HG03460 (cell line): Measurements from ENCODE around the gene CUL2.
"Not testable (repeated sequence)": the region's sequence is repeated elsewhere in the genome, so short reads cannot be mapped to it uniquely, and the experiment has no call there.

Source experiments
- ATAC-seq: cut with Tn5 transposase; IDR thresholded peaks from one replicate; pipeline ENCODE4 v1.9.1; 2021; ENCODE audit not compliant: unreplicated experiment

CUL2 gene

DNA sequence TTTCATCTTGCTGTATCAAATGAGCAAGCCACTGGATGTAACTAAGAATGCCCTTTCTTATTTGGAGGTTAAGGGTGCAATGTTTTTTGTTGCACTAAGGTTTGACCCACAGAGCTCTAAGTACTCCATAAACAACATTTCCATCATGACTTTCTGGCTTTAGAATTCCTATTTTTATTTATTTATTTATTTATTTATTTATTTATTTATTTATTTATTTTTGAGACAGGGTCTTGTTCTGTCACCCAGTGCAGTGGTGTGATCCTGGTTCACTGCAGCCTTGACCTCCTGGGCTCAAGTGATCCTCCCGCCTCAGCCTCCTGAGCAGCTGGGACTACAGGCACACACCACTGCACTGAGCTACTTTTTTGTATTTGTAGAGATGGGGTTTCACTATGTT is 9.9 kb downstream of the CUL2 start:
- not testable (repeated sequence) for ATAC-seq

DNA sequence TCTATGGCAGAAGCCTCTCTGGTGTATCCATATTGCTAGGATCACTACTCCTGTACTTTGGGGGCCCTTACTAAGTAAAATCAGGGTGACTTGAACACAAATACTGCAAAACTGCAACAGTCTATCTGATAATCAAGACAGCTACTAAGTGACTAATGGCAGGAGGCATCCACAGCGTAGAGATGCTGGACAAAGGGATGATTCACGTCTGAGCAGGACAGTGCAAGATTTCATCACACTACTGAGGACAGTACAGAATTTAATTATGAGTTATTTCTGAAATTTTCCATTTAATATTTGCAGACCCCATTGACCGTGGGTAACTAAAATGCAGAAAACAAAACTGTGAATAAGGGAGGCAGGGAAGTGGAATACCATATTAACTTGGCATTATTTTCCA is 10.4 kb downstream of the CUL2 start:
- no peak for ATAC-seq

DNA sequence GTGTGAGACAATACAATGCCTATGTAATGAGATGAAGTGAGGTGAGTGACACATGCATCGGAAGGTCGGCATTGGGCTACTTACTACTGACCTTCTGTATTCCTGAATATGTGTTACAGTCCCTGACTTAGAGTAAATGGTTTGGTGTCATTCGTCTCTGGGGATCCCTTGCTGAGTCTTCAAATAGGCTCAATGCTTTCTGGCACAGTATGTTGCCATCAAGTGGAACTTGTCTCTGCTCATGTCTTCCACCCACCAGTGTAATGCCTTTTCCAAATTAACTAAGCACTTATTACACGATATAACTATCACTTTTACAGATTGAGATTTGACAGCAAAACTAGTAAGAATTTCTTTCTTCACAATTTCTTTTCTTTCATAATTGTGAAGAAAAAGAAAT is 10.9 kb downstream of the CUL2 start:
- ATAC-seq: no peak

DNA sequence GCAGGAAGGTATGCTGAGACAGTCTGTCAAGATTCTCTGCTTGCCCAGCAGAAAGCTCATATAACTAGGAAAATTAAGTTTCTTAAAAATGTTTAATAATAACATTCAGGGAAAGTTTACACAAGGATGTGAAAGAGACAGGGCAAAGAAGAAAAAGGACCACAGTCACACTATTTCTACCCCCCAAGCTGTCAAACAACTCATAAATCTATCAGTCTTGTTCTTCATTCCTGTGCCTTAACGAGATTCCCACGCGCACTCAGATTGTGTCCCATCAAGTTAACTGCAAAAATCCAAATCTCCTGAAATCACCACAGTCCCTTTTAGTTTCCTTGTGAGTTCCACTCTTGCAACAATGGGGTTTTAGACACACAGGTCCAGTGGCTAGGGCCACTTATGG is 14.9 kb downstream of the CUL2 start:
- no peak for ATAC-seq

DNA sequence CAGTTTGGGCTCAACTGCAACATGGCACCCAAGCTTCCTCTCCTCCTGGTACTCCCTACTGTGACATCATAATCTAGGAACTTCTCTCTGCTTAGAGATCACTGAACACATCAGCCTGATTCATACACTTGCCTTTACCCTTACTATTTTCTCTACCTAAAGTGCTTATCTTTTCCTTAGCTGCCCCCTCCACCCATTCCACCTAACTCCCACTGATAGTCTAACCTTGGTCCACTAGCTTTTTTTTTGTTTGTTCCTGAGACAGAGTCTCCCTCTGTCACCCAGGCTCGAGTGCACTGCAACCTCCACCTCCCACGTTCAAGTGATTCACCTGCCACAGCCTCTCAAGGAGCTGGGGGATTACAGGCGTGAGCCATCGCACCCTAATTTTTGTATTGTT is 15.9 kb downstream of the CUL2 start:
- no peak for ATAC-seq

DNA sequence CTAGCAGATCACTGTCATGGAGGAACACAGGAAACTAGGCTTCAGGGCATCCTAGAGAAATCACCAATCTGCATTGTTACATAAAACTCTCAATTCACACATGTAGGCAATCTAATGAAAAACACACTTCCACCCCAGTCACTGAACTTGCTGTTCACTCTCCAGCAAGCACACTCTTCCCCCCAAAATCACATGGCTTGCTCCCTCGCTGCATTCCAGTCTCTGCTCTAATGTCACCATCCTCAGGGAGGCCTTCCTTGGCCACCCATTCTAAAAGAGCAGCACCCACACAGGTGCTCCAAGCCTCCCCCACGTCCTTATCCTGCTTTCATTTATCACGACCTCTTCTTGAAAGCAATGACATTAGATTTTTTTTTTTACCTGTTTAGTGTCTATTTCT is 19.6 kb downstream of the CUL2 start:
- ATAC-seq: no peak

DNA sequence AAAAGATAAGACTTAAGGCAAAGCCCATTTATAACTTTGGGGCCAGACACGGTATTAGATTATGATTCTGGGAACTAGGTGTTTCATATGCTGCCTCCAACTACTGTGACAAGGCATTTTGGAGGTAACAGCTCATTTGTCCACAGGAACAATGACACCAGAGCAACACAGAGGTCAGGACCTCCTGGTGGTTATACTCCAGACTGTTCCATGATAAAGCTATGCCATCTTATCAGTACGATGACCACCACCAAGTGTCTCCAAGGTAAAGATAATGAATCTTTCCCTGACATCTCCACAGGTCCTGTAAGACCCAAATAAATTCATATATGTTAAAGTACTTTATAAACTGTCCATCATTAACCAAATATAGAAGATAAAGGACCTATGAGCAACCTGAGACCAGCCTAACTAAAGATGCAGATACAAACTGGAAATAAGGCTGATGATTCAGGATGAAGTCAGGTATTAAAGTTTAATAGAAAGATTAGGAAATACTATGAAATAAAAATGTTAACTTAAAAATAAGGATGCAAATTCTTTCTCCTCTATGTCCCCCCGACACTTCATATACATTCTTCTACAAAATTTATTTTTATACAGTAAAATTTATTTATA is 26.2 kb downstream of the CUL2 start:
- ATAC-seq: no peak

DNA sequence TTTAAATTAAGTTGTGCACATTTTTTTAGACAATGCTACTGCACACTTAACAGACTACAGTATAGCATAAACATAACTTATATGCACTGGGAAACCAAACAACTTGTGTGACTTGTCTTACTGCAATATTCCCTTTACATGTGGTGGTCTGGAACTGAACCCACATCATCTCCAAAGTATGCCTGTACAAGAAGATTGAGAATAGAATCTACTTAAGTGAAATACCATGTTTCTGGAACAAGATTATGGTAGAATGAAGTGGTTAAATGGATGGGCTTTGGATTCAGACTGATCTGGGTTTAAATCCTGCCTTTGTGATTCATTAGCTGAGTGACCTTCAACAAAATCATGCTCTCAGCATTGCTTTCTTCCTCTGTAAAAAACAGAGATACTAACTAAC is 30.7 kb downstream of the CUL2 start:
- no peak for ATAC-seq

DNA sequence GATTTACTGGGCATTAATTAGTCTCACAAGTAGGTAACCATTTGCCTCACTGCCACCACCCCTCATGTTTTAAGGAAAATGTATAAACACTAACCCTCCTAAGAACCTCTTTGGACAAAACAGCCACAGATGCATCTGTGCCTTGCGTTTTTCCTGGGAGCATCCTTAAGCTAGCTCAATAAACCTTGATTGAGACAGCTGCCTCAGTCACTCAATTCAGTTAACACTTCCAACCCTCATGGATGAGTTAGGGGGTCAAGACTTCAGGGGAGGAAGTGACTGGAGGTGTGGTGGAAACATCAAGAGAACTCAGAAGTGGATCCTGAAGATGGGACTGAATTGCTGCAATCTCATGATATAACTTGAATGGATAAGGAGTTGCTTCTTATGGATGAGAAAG is 31.5 kb downstream of the CUL2 start:
- ATAC-seq: no peak

DNA sequence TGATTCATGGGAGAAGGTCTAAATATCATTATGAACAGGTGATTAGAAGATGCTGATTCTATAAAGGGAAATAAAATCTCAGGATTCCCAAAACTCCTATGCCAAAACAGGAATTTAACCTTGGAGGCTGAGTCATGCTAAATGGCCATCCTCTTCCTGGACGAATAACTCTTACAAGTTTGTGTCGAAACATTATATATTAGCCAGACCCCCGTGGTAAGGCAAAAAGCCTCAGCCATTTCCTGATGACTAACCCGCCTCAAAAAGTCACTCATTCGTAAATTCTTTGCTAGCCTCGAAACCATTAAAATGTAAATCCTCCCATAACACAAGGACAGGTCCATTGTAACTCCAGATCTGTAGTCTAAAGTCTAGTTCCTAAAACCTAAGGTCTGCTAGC is 32.0 kb downstream of the CUL2 start:
- peak; percentile 86 for ATAC-seq

DNA sequence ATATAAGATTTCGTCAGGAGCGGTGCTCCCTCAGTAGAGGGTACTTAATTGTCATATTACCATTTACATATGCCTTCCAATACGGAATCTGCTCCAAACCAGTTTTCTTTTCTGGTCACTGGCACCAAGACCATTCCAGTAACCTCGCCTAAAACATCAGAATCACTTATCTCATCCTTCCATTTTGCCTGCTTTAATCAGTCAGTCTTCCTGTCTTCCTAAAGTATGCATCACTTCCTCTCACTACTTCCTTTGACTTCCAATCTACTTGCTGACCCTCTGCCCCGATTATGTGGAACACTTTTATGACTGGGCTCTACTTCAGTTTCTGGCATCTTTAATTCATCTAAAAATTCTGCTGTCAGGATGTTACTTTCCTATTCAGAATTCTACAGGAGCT is 33.5 kb downstream of the CUL2 start:
- ATAC-seq: no peak

DNA sequence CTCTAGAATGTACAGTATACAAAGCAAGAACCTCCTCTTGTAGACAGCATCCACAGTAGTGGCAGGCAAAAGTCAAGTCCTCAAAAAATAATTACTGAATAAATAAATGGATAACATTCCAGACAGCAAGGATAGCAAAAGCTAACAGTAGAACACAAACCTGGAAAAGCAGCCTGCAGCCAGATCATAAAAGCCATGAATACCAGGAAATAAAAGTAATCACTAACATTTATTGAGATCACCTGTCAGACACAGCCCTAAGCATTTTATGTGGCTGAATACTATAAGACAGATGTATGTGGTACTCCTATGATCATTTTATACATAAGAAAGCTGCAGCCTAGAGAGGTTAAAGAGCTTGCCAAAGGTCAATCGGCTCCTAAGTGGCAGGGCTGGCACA is 34.0 kb downstream of the CUL2 start:
- ATAC-seq: no peak

DNA sequence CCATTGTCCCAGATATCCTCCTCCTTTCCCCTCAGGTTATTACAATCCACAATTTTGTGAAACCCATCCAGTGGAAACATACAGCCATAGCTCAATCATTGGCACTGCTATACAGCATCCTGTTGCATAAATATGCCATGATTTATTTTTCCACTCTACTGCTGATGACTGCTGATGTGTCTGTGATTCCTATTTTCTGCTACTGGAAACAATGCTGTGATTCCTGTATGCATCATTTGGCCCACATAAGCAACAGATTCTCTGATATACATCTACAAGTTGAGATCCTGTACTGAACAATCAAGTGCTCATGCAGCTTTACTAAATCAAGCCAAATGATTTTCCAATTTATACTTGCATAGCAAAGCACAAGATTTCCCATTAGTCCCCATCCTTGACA is 39.6 kb downstream of the CUL2 start:
- no peak for ATAC-seq

DNA sequence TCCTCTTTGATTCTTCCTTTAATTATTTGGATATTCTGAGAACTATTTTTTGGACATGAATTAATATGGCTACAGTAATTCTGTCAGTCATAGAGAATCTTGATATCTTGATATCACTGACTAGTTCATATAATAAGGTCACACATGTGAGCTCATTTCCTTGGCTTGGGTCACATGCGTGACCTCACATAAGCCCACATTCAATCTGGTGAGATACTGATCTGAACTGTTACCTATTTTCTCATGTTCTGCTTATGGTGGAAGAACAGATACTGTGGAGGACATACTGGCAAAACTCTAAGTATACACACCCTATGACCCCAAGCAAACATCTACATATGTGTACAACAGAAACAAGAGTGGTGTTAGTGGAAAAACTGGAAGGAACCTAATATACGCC is 44.1 kb downstream of the CUL2 start:
- ATAC-seq: no peak

DNA sequence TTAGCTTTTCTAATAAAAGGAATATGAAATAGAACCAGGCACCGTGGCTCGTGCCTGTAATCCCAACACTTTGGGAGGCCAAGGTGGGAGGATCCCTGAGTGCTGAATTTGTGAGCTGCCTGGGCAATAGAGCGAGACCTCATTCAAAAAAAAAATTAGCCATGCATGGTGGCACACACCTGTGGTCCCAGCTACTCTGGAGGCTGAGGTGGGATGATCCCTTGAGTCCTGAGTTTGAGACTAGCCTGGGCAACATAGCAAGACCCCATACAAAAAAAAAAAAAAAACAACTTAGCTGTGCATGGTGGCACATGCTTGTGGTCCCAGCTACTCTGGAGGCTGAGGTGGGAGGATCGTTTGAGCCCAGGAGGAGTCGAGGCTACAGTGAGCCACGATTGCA is 44.9 kb downstream of the CUL2 start:
- not testable (repeated sequence) for ATAC-seq

DNA sequence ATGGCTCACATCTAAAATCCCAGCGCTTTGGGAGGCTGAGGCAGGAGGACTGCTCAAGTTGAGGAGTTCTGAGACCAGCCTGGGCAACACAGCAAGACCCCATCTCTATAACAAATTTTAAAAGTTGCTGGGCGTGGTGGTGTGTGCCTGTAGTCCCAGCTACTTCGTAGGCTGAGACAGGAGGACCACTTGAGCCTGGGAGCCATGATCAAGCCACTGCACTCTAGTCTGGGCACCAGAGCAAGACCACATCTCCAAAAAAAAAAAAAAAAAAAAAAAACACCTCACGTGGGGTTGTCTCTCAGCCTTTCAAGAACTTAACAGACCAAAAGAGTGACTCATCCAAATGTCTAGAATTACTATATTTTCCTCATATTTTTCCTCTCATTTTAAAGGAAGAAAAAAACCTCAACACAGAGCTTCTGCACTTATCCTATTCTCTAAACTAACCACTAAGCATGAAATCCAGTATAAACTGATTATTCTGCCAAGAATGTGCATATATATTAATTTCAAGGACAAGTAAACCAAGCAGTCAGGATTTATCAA is 46.3 kb downstream of the CUL2 start:
- no peak for ATAC-seq

DNA sequence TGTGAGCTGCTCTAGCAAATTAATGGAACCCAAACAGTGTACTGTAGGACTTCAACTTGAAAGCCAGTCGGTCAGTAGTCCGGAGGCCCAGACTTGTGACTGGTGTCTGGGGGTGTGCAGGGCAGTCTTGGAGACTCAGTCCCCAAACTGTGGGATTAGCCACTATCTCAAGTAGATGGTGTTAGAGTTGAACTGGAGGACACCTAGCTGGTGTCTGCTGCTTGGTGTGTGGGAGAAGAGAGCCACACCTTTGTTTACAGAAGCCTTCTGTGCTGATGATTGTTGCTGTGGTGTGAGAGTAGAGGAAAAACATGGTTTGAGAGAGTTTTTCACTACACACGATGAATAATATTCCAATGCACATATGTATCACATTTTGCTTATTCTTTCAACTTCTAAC is 47.4 kb downstream of the CUL2 start:
- ATAC-seq: no peak

DNA sequence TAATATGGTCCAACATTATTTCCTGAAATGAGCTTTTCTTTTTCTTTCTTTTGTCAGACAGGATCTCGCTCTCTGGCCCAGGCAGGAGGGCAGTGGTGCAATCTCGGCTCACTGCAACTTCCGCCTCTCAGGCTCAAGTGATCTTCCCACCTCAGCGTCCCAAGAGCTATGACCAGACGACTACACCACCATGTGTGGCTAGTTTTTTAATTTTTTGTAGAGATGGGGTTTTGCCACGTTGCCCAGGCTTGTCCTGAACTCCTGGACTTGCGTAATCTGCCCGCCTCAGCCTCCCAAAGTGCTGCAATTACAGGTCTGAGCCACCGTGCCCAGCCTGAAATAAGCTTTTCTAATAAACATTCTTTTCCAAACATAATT is 48.6 kb downstream of the CUL2 start:
- no peak for ATAC-seq

DNA sequence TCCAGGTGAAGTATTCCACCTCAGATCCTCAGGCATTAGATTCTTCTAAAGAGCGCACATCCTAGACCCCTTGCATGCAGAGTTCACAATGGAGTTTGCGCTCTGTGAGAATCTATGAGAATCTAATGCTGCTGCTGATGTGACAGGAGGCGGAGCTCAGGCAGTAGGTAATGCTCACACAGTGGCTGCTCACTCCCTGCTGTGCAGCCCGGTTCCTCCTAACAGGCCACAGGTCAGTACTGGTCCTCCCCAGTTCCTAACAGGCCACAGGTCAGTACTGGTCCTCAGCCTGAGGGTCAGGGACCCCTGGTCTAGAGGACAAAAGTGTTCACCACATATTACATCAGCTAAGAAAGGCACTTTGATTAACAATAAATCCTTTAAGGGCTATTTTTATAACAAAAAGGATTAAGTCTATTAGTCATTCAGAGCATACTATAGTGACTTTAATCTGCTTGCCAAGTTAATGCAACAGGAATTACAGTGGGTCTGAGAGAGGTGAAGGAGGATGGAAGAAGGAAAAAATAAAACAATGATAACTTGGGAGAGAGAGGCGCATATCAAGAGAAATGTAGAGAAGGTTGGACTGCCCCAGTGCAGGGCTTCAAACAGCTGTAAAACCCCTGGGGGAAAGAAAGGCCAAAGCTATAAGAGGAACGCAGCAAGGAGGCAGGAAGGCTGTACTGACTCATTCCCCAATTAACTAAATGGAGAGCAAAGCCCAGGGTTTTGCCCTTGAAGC is 49.2 kb downstream of the CUL2 start:
- no peak for ATAC-seq

DNA sequence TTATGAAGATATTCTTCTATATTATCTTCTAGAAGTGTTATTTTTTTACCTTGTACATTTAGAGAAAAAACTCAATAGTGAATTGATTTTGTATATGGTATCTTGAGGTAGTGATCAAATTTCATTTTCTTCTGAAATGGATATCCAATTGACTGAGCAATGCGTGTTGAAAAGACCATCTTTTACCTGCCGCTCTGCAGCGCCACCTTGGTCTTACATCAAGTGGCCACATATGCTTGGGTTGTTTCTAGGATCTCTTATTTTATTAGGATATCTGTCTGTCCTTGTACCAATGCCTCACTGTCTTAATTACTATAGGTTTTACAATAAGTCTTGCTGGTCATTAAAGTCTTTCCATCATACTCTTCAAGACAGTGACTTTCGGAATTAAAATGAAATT is 53.0 kb downstream of the CUL2 start:
- no peak for ATAC-seq

DNA sequence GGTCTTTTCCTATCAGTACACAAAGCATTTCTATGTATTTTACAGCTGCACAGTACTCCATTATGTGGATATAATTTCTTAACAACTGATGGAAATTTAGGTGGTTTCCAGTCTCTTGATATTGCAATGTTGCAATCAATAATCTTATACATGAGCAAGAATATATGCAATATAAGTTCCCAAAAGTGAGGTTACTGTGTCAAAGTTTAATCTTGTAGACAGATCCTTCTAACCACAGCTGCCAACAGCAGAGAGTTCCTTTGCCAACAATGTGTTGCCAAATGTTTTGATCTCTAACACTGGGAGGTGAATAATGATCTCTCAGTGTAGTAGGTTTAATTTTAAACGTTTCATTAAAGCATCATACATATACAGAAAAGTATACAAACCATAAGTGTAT is 54.5 kb downstream of the CUL2 start:
- no peak for ATAC-seq

DNA sequence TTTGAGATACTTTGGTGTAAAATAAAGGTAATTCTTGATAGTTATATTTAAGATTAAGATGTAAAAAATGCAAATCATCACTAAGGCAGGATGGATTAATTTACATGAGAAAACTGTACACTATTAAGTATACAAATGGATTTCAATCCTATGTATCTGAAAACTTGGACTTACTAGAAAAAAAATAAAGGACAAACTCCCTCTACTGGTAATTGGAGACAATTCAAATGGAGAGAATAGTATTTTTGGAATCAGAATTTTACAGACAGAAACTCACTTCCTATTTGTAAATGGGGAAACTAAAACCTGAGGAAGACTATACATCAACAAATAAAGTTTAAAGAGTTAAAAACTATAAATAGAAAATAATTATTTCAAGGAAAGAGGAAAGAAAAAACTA is 62.6 kb downstream of the CUL2 start:
- ATAC-seq: no peak

DNA sequence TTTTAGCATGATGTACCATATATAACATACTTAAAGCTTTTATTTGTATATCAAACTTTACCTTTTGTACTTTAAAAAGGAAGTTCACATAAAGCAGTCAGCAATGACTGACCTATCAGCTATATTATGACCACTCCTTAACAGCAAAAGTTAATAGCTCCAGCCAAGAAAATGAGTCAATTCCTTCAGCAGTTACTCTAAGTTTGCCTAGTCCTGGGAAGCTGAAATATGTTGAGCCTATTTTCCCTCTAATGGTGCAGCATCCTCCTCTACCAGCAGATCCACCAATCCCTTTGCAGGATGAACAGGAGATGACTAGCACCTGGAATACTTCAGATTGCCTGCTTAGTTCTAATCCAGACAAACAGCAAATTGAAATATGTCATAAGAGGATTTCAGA is 64.2 kb downstream of the CUL2 start:
- ATAC-seq: no peak
